Right atrium auricular region (tissue), 2 donors: ENCODE data around the gene CD180. TPM values are rescaled to one million over a fixed set of nuclear protein-coding genes. Genes with fewer than 3 reads are reported as not detected.
A peak's percentile ranks its signal among the peaks of the same experiment; 100 is the strongest.

Experiments used
- DNase-seq: peaks from one replicate; pipeline ENCODE4 v3.0.0-alpha.2; 2019; ENCODE audit warnings: low spot score
- H3K27ac ChIP-seq, 2 donors: fragments of 200-600 bp; sonication (generic); 1 replicate in 1 of 2; 2 replicates in 1 of 2; pipeline ENCODE4 v1.5.1; 2016 to 2019
- H3K27me3 ChIP-seq, 2 donors: fragments of 200-600 bp; sonication (generic); one replicate each; pipeline versions ENCODE4 v1.5.1 to v1.6.0; 2017 to 2019
- H3K36me3 ChIP-seq: fragments of 200-600 bp; sonication (generic); one replicate; pipeline ENCODE4 v1.5.1; 2016
- H3K4me1 ChIP-seq, 2 donors: fragments of 200-600 bp; sonication (generic); one replicate each; pipeline versions ENCODE4 v1.5.1 to v1.6.0; 2017 to 2019
- H3K4me3 ChIP-seq, 2 donors: fragments of 200-600 bp; sonication (generic); 1 replicate in 1 of 2; 2 replicates in 1 of 2; pipeline ENCODE4 v1.5.1; 2017 to 2019; ENCODE audit warnings: mild to moderate bottlenecking in 1 of 2, moderate library complexity in 1 of 2
- H3K9me3 ChIP-seq, 2 donors: fragments of 200-600 bp; sonication (generic); one replicate each; pipeline ENCODE4 v1.5.1; 2019
- CTCF ChIP-seq, 2 donors: fragments of 200-600 bp; sonication (generic); IDR thresholded peaks; one replicate each; pipeline ENCODE4 v1.5.1; 2019; ENCODE audit warnings: antibody characterized with exemption in 2 of 2
- total RNA-seq, 2 donors: library from RNA; depleted of rRNA; stranded (reverse); fragments of >200 nt; gene quantifications; one replicate each; pipeline ENCODE4 v1.1.0, GENCODE V29; 2016

CD180 gene
- total RNA-seq, 2 donors from 2014 or later, result 0.26 to 1.2 TPM

- Histone ChIP-seq H3K9me3 (no peaks in the 10 kb centered on the region), H3K27me3 (no peaks in the 10 kb centered on the region), H3K4me1 (peaks cover 0 to 7% of the 10 kb centered on the region in 2 donors), H3K27ac (no peak overlapping the region), H3K36me3 (no peaks in the 10 kb centered on the region), H3K4me3 (no peak overlapping the region)
- TF ChIP-seq CTCF (IDR thresholded peaks at IDR 0.05), result no peak
- DNase-seq, result no peak
Observed at GRCh38 chr5:67188274-67189078, 8.1 kb downstream of the CD180 start.

- no peaks in the 10 kb centered on the region for H3K27me3 ChIP-seq
- no peak overlapping the region for H3K4me3 ChIP-seq
- no peak for DNase-seq
- no peak for TF ChIP-seq CTCF (IDR thresholded peaks at IDR 0.05)
- no peaks in the 10 kb centered on the region for H3K9me3 ChIP-seq
- no peaks in the 10 kb centered on the region for H3K36me3 ChIP-seq
- H3K4me1 ChIP-seq, result peaks cover 0 to 7% of the 10 kb centered on the region in 2 donors
- H3K27ac ChIP-seq, result no peak overlapping the region
Observed at GRCh38 chr5:67187006-67187715, 9.4 kb downstream of the CD180 start.

GRCh38 chr5:67183859-67184258 is 12.7 kb downstream of the CD180 start:
- no peak for DNase-seq
- H3K9me3 ChIP-seq, result no peaks in the 10 kb centered on the region
- no peaks in the 10 kb centered on the region for H3K4me1 ChIP-seq
- H3K36me3 ChIP-seq, result no peaks in the 10 kb centered on the region
- H3K27ac ChIP-seq, result no peak overlapping the region
- no peak for TF ChIP-seq CTCF (IDR thresholded peaks at IDR 0.05)
- no peaks in the 10 kb centered on the region for H3K27me3 ChIP-seq
- H3K4me3 ChIP-seq, result no peak overlapping the region

GRCh38 chr5:67182301-67182790 is 14.3 kb downstream of the CD180 start:
- H3K27ac ChIP-seq, result peak overlapping the region; percentile 41 to 48
- H3K4me3 ChIP-seq, result no peak overlapping the region
- no peaks in the 10 kb centered on the region for H3K9me3 ChIP-seq
- no peaks in the 10 kb centered on the region for H3K27me3 ChIP-seq
- peak; percentile 81 for DNase-seq
- TF ChIP-seq CTCF (IDR thresholded peaks at IDR 0.05), result no peak
- H3K36me3 ChIP-seq, result no peaks in the 10 kb centered on the region
- H3K4me1 ChIP-seq, result no peaks in the 10 kb centered on the region

- DNase-seq, result no peak
- Histone ChIP-seq H3K27ac (peak overlapping the region; percentile 41 to 48), H3K4me1 (no peaks in the 10 kb centered on the region), H3K9me3 (no peaks in the 10 kb centered on the region), H3K4me3 (no peak overlapping the region), H3K36me3 (no peaks in the 10 kb centered on the region), H3K27me3 (no peaks in the 10 kb centered on the region)
- no peak for TF ChIP-seq CTCF (IDR thresholded peaks at IDR 0.05)
Observed at GRCh38 chr5:67181648-67182221, 14.9 kb downstream of the CD180 start.
